HepG2 (cell line): Measurements from ENCODE around the gene ACAP1. TPM values are rescaled to one million over a fixed set of nuclear protein-coding genes. Genes with fewer than 3 reads are reported as not detected.

ENCODE experiments used
- ATF4 ChIP-seq, 2 experiments: fragments of 450-650 bp in 1 of 2; sonication (generic) in 1 of 2; formaldehyde crosslinking; IDR thresholded peaks; 2 replicates each; pipeline versions ENCODE4 v1.5.0 to v1.8.0; 2020 to 2022; ENCODE audit warnings: mild to moderate bottlenecking in 1 of 2, missing genetic modification reagents in 1 of 2
- HNF1A ChIP-seq, 2 experiments: sonication (generic) in 1 of 2; formaldehyde crosslinking in 1 of 2; IDR thresholded peaks; 2 replicates each; pipeline versions ENCODE4 v1.4.0 to v1.6.1; 2016 to 2020; ENCODE audit warnings: borderline replicate concordance in 1 of 2, low read depth in 1 of 2, mild to moderate bottlenecking in 1 of 2, missing genetic modification reagents in 1 of 2
- KAT2B ChIP-seq: fragments of 150-350 bp; IDR thresholded peaks from 2 replicates; pipeline ENCODE4 v1.6.1; 2014; ENCODE audit warnings: low read depth, low read length, borderline replicate concordance
- MED1 ChIP-seq: sonication (generic); formaldehyde crosslinking; IDR thresholded peaks from 2 replicates; pipeline ENCODE4 v1.4.0; 2020; ENCODE audit warnings: missing genetic modification reagents
- NRL ChIP-seq: sonication (generic); formaldehyde crosslinking; IDR thresholded peaks from 2 replicates; pipeline ENCODE4 v1.5.0; 2020; ENCODE audit warnings: missing genetic modification reagents, mild to moderate bottlenecking, moderate library complexity, borderline replicate concordance
- RARA ChIP-seq: IDR thresholded peaks from 2 replicates; pipeline ENCODE4 v1.6.1; 2016; ENCODE audit warnings: missing genetic modification reagents, missing compliant biosample characterization
- RXRA ChIP-seq: sonication (generic); formaldehyde crosslinking; IDR thresholded peaks from 2 replicates; pipeline ENCODE4 v1.5.1; 2020; ENCODE audit warnings: missing genetic modification reagents
- SALL2 ChIP-seq: sonication (generic); formaldehyde crosslinking; IDR thresholded peaks from 2 replicates; pipeline ENCODE4 v1.8.1; 2023; ENCODE audit warnings: mild to moderate bottlenecking, missing genetic modification reagents, inconsistent platforms
- SIN3A ChIP-seq: IDR thresholded peaks from 2 replicates; pipeline ENCODE4 v1.6.1; 2011; ENCODE audit warnings: low read depth, mild to moderate bottlenecking, control low read depth, low read length, borderline replicate concordance
- SKI ChIP-seq: fragments of 450-650 bp; IDR thresholded peaks from one replicate; pipeline ENCODE4 v1.6.1; 2018; ENCODE audit warnings: mild to moderate bottlenecking; ENCODE audit not compliant: partially characterized antibody
- SNAPC2 ChIP-seq: sonication (generic); formaldehyde crosslinking; IDR thresholded peaks from 2 replicates; pipeline ENCODE4 v1.8.1; 2022; ENCODE audit warnings: mild to moderate bottlenecking, missing genetic modification reagents
- TARDBP ChIP-seq: sonication (generic); formaldehyde crosslinking; IDR thresholded peaks from 2 replicates; pipeline ENCODE4 v1.8.0; 2022; ENCODE audit warnings: mild to moderate bottlenecking, missing genetic modification reagents
- TSC22D2 ChIP-seq: sonication (generic); formaldehyde crosslinking; IDR thresholded peaks from 2 replicates; pipeline ENCODE4 v1.5.1; 2020; ENCODE audit warnings: missing genetic modification reagents, mild to moderate bottlenecking, borderline replicate concordance
- XRCC5 ChIP-seq: fragments of 200-400 bp; formaldehyde crosslinking; optimal IDR thresholded peaks from 2 replicates; pipeline ENCODE3; 2017; ENCODE audit warnings: mild to moderate bottlenecking, low read length
- ZFYVE20 ChIP-seq: sonication (generic); formaldehyde crosslinking; IDR thresholded peaks from 2 replicates; pipeline ENCODE4 v1.8.0; 2023; ENCODE audit warnings: low read depth, mild to moderate bottlenecking, moderate library complexity, missing genetic modification reagents, borderline replicate concordance
- ZGPAT ChIP-seq: IDR thresholded peaks from 2 replicates; pipeline ENCODE4 v1.6.1; 2016; ENCODE audit warnings: mild to moderate bottlenecking
- ZNF460 ChIP-seq: sonication (generic); formaldehyde crosslinking; IDR thresholded peaks from 2 replicates; pipeline ENCODE4 v1.5.1; 2020; ENCODE audit warnings: missing genetic modification reagents, mild to moderate bottlenecking, borderline replicate concordance
- ZNF614 ChIP-seq: IDR thresholded peaks from 2 replicates; pipeline ENCODE4 v1.6.1; 2018; ENCODE audit warnings: missing biosample characterization, missing genetic modification reagents, inconsistent platforms, borderline replicate concordance
- ZNF704 ChIP-seq: sonication (generic); formaldehyde crosslinking; IDR thresholded peaks from 2 replicates; pipeline ENCODE4 v1.8.1; 2023; ENCODE audit warnings: mild to moderate bottlenecking, inconsistent platforms, moderate library complexity, missing genetic modification reagents, borderline replicate concordance
- ZNF772 ChIP-seq: sonication (generic); formaldehyde crosslinking; IDR thresholded peaks from 2 replicates; pipeline ENCODE4 v1.5.0; 2020; ENCODE audit warnings: mild to moderate bottlenecking, missing genetic modification reagents
- ZSCAN20 ChIP-seq: sonication (generic); formaldehyde crosslinking; IDR thresholded peaks from 2 replicates; pipeline ENCODE4 v1.4.0; 2020; ENCODE audit warnings: missing genetic modification reagents, mild to moderate bottlenecking, borderline replicate concordance
- polyA plus RNA-seq, 8 experiments: library from polyadenylated mRNA; depleted of rRNA in 3 of 8; stranded (reverse) in 7 of 8; unstranded in 1 of 8; fragments of >200 nt; fragmentation: Illumina TruSeq in 4 of 8; extraction: Trizol in 4 of 8; gene quantifications; 2 replicates each; pipeline versions ENCODE4 v1.2.1 to v1.2.3, GENCODE V29; 2011 to 2016; ENCODE audit warnings: low read depth in 4 of 8, missing spikeins in 1 of 8, mixed read lengths in 1 of 8; ENCODE audit not compliant: insufficient read depth in 1 of 8
- total RNA-seq, 5 experiments: library from RNA; depleted of rRNA; stranded (reverse); fragments of >200 nt; fragmentation: Illumina TruSeq; extraction: Trizol; gene quantifications; 2 replicates each; pipeline ENCODE4 v1.2.3, GENCODE V29; 2016; ENCODE audit warnings: low read depth in 1 of 5

The ACAP1 gene
- total and polyA plus RNA-seq, 2 of the 13 experiments (the other 11 are each of a cell fraction or from before 2014, with no cell fraction given), result 1.3 to 2.5 TPM

GRCh38 chr17:7329374-7329996 lies 6.8 kb upstream of the ACAP1 start (continued):
- TF ChIP-seq SKI, result peak; percentile 60
- no peak for TF ChIP-seq ZNF460 (CRISPR knock-in tag)
- peak; percentile 38; the same call in 1 of the 2 replicates for TF ChIP-seq ZNF704 (CRISPR knock-in tag)
- no peak for TF ChIP-seq KAT2B
- no peak for TF ChIP-seq SNAPC2 (CRISPR knock-in tag)
- peak; percentile 66; the same call in 1 of the 2 replicates for TF ChIP-seq ZGPAT
- TF ChIP-seq ZFYVE20 (CRISPR knock-in tag), result no peak
- TF ChIP-seq XRCC5, result peak; percentile 66
- peak; percentile 26; the same call in 1 of the 2 replicates for TF ChIP-seq RARA (CRISPR knock-in tag)
- TF ChIP-seq ZNF614 (CRISPR knock-in tag), result peak; percentile 78; the same call in 1 of the 2 replicates
- peak; percentile 92; the same call in 1 of the 2 replicates for TF ChIP-seq NRL (CRISPR knock-in tag)
- peak; percentile 89 for TF ChIP-seq ZNF772 (CRISPR knock-in tag)
- TF ChIP-seq HNF1A (IDR thresholded peaks at IDR 0.05; ENCODE audit: low read depth), result no peak
- peak; percentile 68; the same call in 1 of the 2 replicates for TF ChIP-seq HNF1A (CRISPR knock-in tag; IDR thresholded peaks at IDR 0.05; ENCODE audit: borderline replicate concordance)
- TF ChIP-seq SALL2 (CRISPR knock-in tag), result peak; percentile 56; the same call in 1 of the 2 replicates
- TF ChIP-seq RXRA (CRISPR knock-in tag), result peak; percentile 73
- TF ChIP-seq ATF4 (CRISPR knock-in tag; IDR thresholded peaks at IDR 0.05), result no peak
- no peak; the same call in 1 of the 2 replicates for TF ChIP-seq TSC22D2 (CRISPR knock-in tag)
- TF ChIP-seq TARDBP (CRISPR knock-in tag), result 0 out of 2 replicates have a peak, but pooled peaks have one; percentile 57
- TF ChIP-seq ZSCAN20 (CRISPR knock-in tag), result no peak
- TF ChIP-seq SIN3A, result peak; percentile 68; the same call in 1 of the 2 replicates
- peak; percentile 74 for TF ChIP-seq MED1
